ENCODE measurements around the gene GPC5. TPM values are rescaled to one million over a fixed set of nuclear protein-coding genes. Genes with fewer than 3 reads are reported as not detected.
A peak's percentile ranks its signal among the peaks of the same experiment; 100 is the strongest.

Gene GPC5
- total and polyA plus RNA-seq, 2 experiments from 2014 or later: 0.32 TPM; not detected in 1

GRCh38 chr13:92150606-92151005 lies 752.2 kb downstream of the GPC5 start:
- no peaks in the 10 kb centered on the region for H4K20me1 ChIP-seq (ENCODE audit: insufficient read depth)
- no peak overlapping the region for H3K27ac ChIP-seq
- DNase-seq: no peak
- H3K27me3 ChIP-seq (replicated peaks; ENCODE audit: insufficient read depth): no peaks in the 10 kb centered on the region
- H3K36me3 ChIP-seq (ENCODE audit: low read depth): no peaks in the 10 kb centered on the region
- no peaks in the 10 kb centered on the region for H3K4me1 ChIP-seq (ENCODE audit: insufficient read depth)
- no peaks in the 10 kb centered on the region for H3K79me2 ChIP-seq (ENCODE audit: insufficient read depth)
- H3F3A ChIP-seq (ENCODE audit: insufficient read depth): no peaks in the 10 kb centered on the region
- no peaks in the 10 kb centered on the region for H3K9me3 ChIP-seq (ENCODE audit: low read depth)
- H3K9ac ChIP-seq: no peak overlapping the region
- in situ Hi-C loops (cut with MboI): no loop called here
- TF ChIP-seq EZH2 (IDR thresholded peaks at IDR 0.05; ENCODE audit: insufficient read depth, poor library complexity, severe bottlenecking): no peak
- no peak for TF ChIP-seq EZH2phosphoT487 (IDR thresholded peaks at IDR 0.05; ENCODE audit: insufficient read depth, low read depth)
- H3K9me2 ChIP-seq (ENCODE audit: insufficient read depth): no peaks in the 10 kb centered on the region
- WGBS, 2 experiments (ENCODE audit: low coverage in 1 of 2, low lambda C conversion rate in 2 of 2, missing lambda C conversion rate in 2 of 2): 4 to 6% methylated on average over 1 of the region's 1 CpG
- no peak overlapping the region for H3K4me3 ChIP-seq
- no peak overlapping the region for H2AFZ ChIP-seq
- no peak overlapping the region for H3K4me2 ChIP-seq (ENCODE audit: unreplicated experiment)

GRCh38 chr13:92158346-92158745 lies 759.9 kb downstream of the GPC5 start:
- H3K9me2 ChIP-seq (ENCODE audit: insufficient read depth): no peaks in the 10 kb centered on the region
- DNase-seq: peak; percentile 2
- no peaks in the 10 kb centered on the region for H3K79me2 ChIP-seq (ENCODE audit: insufficient read depth)
- no peaks in the 10 kb centered on the region for H3K27me3 ChIP-seq (replicated peaks; ENCODE audit: insufficient read depth)
- in situ Hi-C loops (cut with MboI): no loop called here
- whole genome bisulfite sequencing, 2 experiments (ENCODE audit: low coverage in 1 of 2, low lambda C conversion rate in 2 of 2, missing lambda C conversion rate in 2 of 2): 47 to 63% methylated on average over 3 of the region's 3 CpGs
- TF ChIP-seq EZH2phosphoT487 (IDR thresholded peaks at IDR 0.05; ENCODE audit: insufficient read depth, low read depth): no peak
- no peak for TF ChIP-seq EZH2 (IDR thresholded peaks at IDR 0.05; ENCODE audit: insufficient read depth, poor library complexity, severe bottlenecking)
- no peak overlapping the region for H3K4me3 ChIP-seq
- H3K9ac ChIP-seq: no peak overlapping the region
- H3K9me3 ChIP-seq (ENCODE audit: low read depth): no peaks in the 10 kb centered on the region
- no peak overlapping the region for H3K27ac ChIP-seq
- no peak overlapping the region for H2AFZ ChIP-seq
- H3K4me2 ChIP-seq (ENCODE audit: unreplicated experiment): no peak overlapping the region
- H4K20me1 ChIP-seq (ENCODE audit: insufficient read depth): no peaks in the 10 kb centered on the region
- no peaks in the 10 kb centered on the region for H3F3A ChIP-seq (ENCODE audit: insufficient read depth)
- H3K36me3 ChIP-seq (ENCODE audit: low read depth): no peaks in the 10 kb centered on the region
- H3K4me1 ChIP-seq (ENCODE audit: insufficient read depth): no peaks in the 10 kb centered on the region

- in situ Hi-C loops (cut with MboI): no loop called here
- Histone ChIP-seq H3K9me2 (ENCODE audit: insufficient read depth) (no peaks in the 10 kb centered on the region), H3K27me3 (replicated peaks; ENCODE audit: insufficient read depth) (no peaks in the 10 kb centered on the region), H3K4me1 (ENCODE audit: insufficient read depth) (no peaks in the 10 kb centered on the region), H4K20me1 (ENCODE audit: insufficient read depth) (no peaks in the 10 kb centered on the region), H3K79me2 (ENCODE audit: insufficient read depth) (no peaks in the 10 kb centered on the region), H3K4me2 (ENCODE audit: unreplicated experiment) (no peak overlapping the region), H3K9me3 (ENCODE audit: low read depth) (no peaks in the 10 kb centered on the region), H3K4me3 (no peak overlapping the region), H3K9ac (no peak overlapping the region), H3K36me3 (ENCODE audit: low read depth) (no peaks in the 10 kb centered on the region), H3F3A (ENCODE audit: insufficient read depth) (no peaks in the 10 kb centered on the region), H2AFZ (no peak overlapping the region), H3K27ac (no peak overlapping the region)
- WGBS, 2 experiments (ENCODE audit: low coverage in 1 of 2, low lambda C conversion rate in 2 of 2, missing lambda C conversion rate in 2 of 2): 31 to 41% methylated on average over 5 of the region's 5 CpGs
- TF ChIP-seq EZH2 (IDR thresholded peaks at IDR 0.05; ENCODE audit: insufficient read depth, poor library complexity, severe bottlenecking) (no peak), EZH2phosphoT487 (IDR thresholded peaks at IDR 0.05; ENCODE audit: insufficient read depth, low read depth) (no peak)
- DNase-seq: no peak
These were observed 766.4 kb downstream of the GPC5 start for GRCh38 chr13:92164822-92165221.

GRCh38 chr13:92172191-92172590 lies 773.8 kb downstream of the GPC5 start:
- DNase-seq: peak; percentile 0

GRCh38 chr13:92173254-92173653 lies 774.8 kb downstream of the GPC5 start:
- Histone ChIP-seq H3K9ac (no peak overlapping the region), H3K9me2 (ENCODE audit: insufficient read depth) (no peaks in the 10 kb centered on the region), H3K4me3 (no peak overlapping the region), H3K27me3 (replicated peaks; ENCODE audit: insufficient read depth) (no peaks in the 10 kb centered on the region), H3K4me1 (ENCODE audit: insufficient read depth) (no peaks in the 10 kb centered on the region), H3K36me3 (ENCODE audit: low read depth) (no peaks in the 10 kb centered on the region), H2AFZ (no peak overlapping the region), H3K9me3 (ENCODE audit: low read depth) (no peaks in the 10 kb centered on the region), H3F3A (ENCODE audit: insufficient read depth) (no peaks in the 10 kb centered on the region), H3K79me2 (ENCODE audit: insufficient read depth) (no peaks in the 10 kb centered on the region), H4K20me1 (ENCODE audit: insufficient read depth) (no peaks in the 10 kb centered on the region), H3K27ac (no peak overlapping the region), H3K4me2 (ENCODE audit: unreplicated experiment) (no peak overlapping the region)
- no peak for DNase-seq
- in situ Hi-C loops (cut with MboI): no loop called here
- WGBS, 2 experiments (ENCODE audit: low coverage in 1 of 2, low lambda C conversion rate in 2 of 2, missing lambda C conversion rate in 2 of 2): 60 to 68% methylated on average over 2 of the region's 2 CpGs
- no peak for TF ChIP-seq EZH2 (IDR thresholded peaks at IDR 0.05; ENCODE audit: insufficient read depth, poor library complexity, severe bottlenecking)
- no peak for TF ChIP-seq EZH2phosphoT487 (IDR thresholded peaks at IDR 0.05; ENCODE audit: insufficient read depth, low read depth)

More at GRCh38 chr13:92172191-92172590, 773.8 kb downstream of the GPC5 start:
- Histone ChIP-seq H3K9me3 (ENCODE audit: low read depth) (no peaks in the 10 kb centered on the region), H3K9me2 (ENCODE audit: insufficient read depth) (no peaks in the 10 kb centered on the region), H3K36me3 (ENCODE audit: low read depth) (no peaks in the 10 kb centered on the region), H3K4me2 (ENCODE audit: unreplicated experiment) (no peak overlapping the region), H3K4me3 (no peak overlapping the region), H3K4me1 (ENCODE audit: insufficient read depth) (no peaks in the 10 kb centered on the region), H3K27ac (no peak overlapping the region), H3K9ac (no peak overlapping the region), H3K79me2 (ENCODE audit: insufficient read depth) (no peaks in the 10 kb centered on the region), H4K20me1 (ENCODE audit: insufficient read depth) (no peaks in the 10 kb centered on the region), H3F3A (ENCODE audit: insufficient read depth) (no peaks in the 10 kb centered on the region), H3K27me3 (replicated peaks; ENCODE audit: insufficient read depth) (no peaks in the 10 kb centered on the region), H2AFZ (no peak overlapping the region)
- 0% methylated on average over 1 of the region's 1 CpG for WGBS, 2 experiments (ENCODE audit: low coverage in 1 of 2, low lambda C conversion rate in 2 of 2, missing lambda C conversion rate in 2 of 2)
- TF ChIP-seq EZH2phosphoT487 (IDR thresholded peaks at IDR 0.05; ENCODE audit: insufficient read depth, low read depth): no peak
- TF ChIP-seq EZH2 (IDR thresholded peaks at IDR 0.05; ENCODE audit: insufficient read depth, poor library complexity, severe bottlenecking): no peak
- in situ Hi-C loops (cut with MboI): no loop called here

All from GM23248 (cell line).